MM.1S (cell line): ENCODE measurements around the gene GRM5.
"Not testable (repeated sequence)": the region's sequence is repeated elsewhere in the genome, so short reads cannot be mapped to it uniquely, and the experiment has no call there.

Source experiments
- DNase-seq: peaks from one replicate; pipeline ENCODE4 v3.0.0-alpha.2; 2015
- H2AFZ ChIP-seq: fragments of 300-600 bp; sonication (generic); 2 replicates; pipeline ENCODE4 v1.6.0; 2016; ENCODE audit warnings: antibody characterized with exemption, low read length
- H3F3A ChIP-seq: fragments of 300-600 bp; sonication (generic); 2 replicates; pipeline ENCODE4 v1.6.1; 2016; ENCODE audit warnings: mild to moderate bottlenecking, antibody characterized with exemption, low read length, moderate library complexity, mixed read lengths; ENCODE audit not compliant: insufficient read depth
- H3K27ac ChIP-seq: fragments of 300-600 bp; sonication (generic); 2 replicates; pipeline ENCODE4 v1.5.1; 2016; ENCODE audit warnings: mild to moderate bottlenecking, low read length
- H3K27me3 ChIP-seq: fragments of 300-600 bp; sonication (generic); replicated peaks from 2 replicates; pipeline ENCODE4 v1.6.0; 2016; ENCODE audit warnings: low read length; ENCODE audit not compliant: insufficient read depth
- H3K36me3 ChIP-seq: fragments of 300-600 bp; sonication (generic); replicated peaks from 2 replicates; pipeline ENCODE4 v1.6.1; 2016; ENCODE audit warnings: mild to moderate bottlenecking, low read length, mixed read lengths; ENCODE audit not compliant: insufficient read depth
- H3K4me1 ChIP-seq: fragments of 300-600 bp; sonication (generic); 2 replicates; pipeline ENCODE4 v1.6.1; 2016; ENCODE audit warnings: low read length, mixed read lengths
- H3K4me2 ChIP-seq: fragments of 300-600 bp; sonication (generic); 2 replicates; pipeline ENCODE4 v1.6.0; 2016; ENCODE audit warnings: low read depth, low read length
- H3K4me3 ChIP-seq: fragments of 300-600 bp; sonication (generic); 2 replicates; pipeline ENCODE4 v1.5.1; 2016; ENCODE audit warnings: low read length, mixed read lengths
- H3K79me2 ChIP-seq: fragments of 300-600 bp; sonication (generic); 2 replicates; pipeline ENCODE4 v1.6.1; 2016; ENCODE audit warnings: mixed run types, low read length, mixed read lengths
- H3K9ac ChIP-seq: fragments of 300-600 bp; sonication (generic); 2 replicates; pipeline ENCODE4 v1.6.1; 2016; ENCODE audit warnings: low read length, mixed read lengths
- H3K9me2 ChIP-seq: fragments of 300-600 bp; sonication (generic); replicated peaks from 2 replicates; pipeline ENCODE4 v1.6.1; 2016; ENCODE audit warnings: mild to moderate bottlenecking, low read length, mixed read lengths; ENCODE audit not compliant: insufficient read depth
- H3K9me3 ChIP-seq: fragments of 300-600 bp; sonication (generic); replicated peaks from 2 replicates; pipeline ENCODE4 v1.6.1; 2016; ENCODE audit warnings: mild to moderate bottlenecking, low read length, mixed read lengths; ENCODE audit not compliant: insufficient read depth
- H4K20me1 ChIP-seq: fragments of 300-600 bp; sonication (generic); 2 replicates; pipeline ENCODE4 v1.6.1; 2016; ENCODE audit warnings: mild to moderate bottlenecking, low read length, moderate library complexity, mixed read lengths; ENCODE audit not compliant: insufficient read depth
- EZH2 ChIP-seq: fragments of 300-600 bp; sonication (generic); optimal IDR thresholded peaks from 2 replicates; pipeline ENCODE3; 2017; ENCODE audit warnings: low read depth, mild to moderate bottlenecking, antibody characterized with exemption, low read length, mixed read lengths
- EZH2phosphoT487 ChIP-seq: fragments of 300-600 bp; sonication (generic); IDR thresholded peaks from 2 replicates; pipeline ENCODE4 v1.6.1; 2018; ENCODE audit warnings: antibody characterized with exemption, low read length
- TF ChIP-seq, protein P1 (sequence below): fragments of 300-600 bp; sonication (generic); IDR thresholded peaks from 2 replicates; pipeline ENCODE4 v1.5.1; 2016; ENCODE audit warnings: antibody characterized with exemption, low read length, mixed read lengths

Gene GRM5

DNA sequence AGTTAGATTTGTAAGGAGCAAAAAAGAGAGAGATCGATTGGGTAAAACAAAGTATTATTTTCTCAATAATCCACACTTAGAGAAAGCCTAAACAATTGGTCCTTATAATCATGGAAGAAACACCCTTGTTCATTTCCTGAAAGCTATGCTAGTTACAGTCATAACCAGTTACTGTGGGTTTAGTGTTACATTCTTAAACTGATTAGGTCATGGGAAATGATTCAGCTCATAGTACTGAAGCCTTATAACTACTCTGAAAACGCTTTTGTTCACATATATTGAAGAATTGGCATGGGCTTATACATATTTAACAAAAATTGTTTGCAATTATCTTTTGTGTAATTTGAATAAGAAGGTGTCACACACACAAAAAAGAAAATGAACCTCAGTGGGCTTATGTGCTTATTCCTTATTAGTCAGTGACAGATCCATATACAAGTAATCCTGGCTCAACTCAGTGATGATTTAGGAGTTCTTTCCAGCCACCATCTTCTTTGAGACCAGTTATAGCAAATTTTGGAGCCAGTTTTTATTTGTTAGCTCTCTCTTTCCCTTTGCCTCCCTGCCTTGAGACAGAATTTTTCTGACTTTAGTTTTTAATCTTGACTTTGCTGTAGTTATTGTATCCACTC is 529.8 kb downstream of the GRM5 start:
- Histone ChIP-seq H3K36me3 (no peaks in the 10 kb centered on the region), H3K9ac (no peak overlapping the region), H3K9me2 (no peaks in the 10 kb centered on the region), H3K9me3 (no peaks in the 10 kb centered on the region), H3K4me1 (no peaks in the 10 kb centered on the region), H4K20me1 (no peaks in the 10 kb centered on the region), H3K4me2 (no peak overlapping the region), H2AFZ (no peak overlapping the region), H3K27me3 (no peaks in the 10 kb centered on the region), H3F3A (no peaks in the 10 kb centered on the region), H3K79me2 (no peaks in the 10 kb centered on the region), H3K27ac (no peak overlapping the region), H3K4me3 (no peak overlapping the region)
- DNase-seq = no peak
- TF ChIP-seq EZH2 (no peak), EZH2phosphoT487 (no peak)
- TF ChIP-seq, protein P1, sequence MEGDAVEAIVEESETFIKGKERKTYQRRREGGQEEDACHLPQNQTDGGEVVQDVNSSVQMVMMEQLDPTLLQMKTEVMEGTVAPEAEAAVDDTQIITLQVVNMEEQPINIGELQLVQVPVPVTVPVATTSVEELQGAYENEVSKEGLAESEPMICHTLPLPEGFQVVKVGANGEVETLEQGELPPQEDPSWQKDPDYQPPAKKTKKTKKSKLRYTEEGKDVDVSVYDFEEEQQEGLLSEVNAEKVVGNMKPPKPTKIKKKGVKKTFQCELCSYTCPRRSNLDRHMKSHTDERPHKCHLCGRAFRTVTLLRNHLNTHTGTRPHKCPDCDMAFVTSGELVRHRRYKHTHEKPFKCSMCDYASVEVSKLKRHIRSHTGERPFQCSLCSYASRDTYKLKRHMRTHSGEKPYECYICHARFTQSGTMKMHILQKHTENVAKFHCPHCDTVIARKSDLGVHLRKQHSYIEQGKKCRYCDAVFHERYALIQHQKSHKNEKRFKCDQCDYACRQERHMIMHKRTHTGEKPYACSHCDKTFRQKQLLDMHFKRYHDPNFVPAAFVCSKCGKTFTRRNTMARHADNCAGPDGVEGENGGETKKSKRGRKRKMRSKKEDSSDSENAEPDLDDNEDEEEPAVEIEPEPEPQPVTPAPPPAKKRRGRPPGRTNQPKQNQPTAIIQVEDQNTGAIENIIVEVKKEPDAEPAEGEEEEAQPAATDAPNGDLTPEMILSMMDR = no peak

DNA sequence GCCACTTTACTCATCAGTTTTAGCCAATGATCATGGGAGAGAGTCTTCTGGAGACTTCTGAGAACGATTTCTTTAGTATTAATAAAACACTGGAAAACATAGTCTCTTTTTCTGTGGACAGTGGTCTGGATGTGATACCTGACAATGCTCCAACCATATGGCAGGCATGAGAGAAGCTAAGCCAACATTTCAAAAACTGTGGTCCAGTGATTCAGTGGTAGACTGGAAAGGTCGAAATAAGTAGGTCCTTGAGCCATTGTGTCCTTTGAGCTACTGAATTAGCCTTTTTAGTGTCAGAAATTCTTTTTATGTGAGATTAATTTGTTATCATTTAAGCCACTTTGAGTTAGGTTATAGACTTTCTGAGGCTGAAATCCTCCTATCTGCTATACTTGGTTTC is 530.5 kb downstream of the GRM5 start:
- Histone ChIP-seq H3K4me2 (no peak overlapping the region), H3K9me3 (no peaks in the 10 kb centered on the region), H3K9ac (no peak overlapping the region), H3K4me1 (no peaks in the 10 kb centered on the region), H3K79me2 (no peaks in the 10 kb centered on the region), H3K4me3 (no peak overlapping the region), H3K27ac (no peak overlapping the region), H4K20me1 (no peaks in the 10 kb centered on the region), H3K36me3 (no peaks in the 10 kb centered on the region), H2AFZ (no peak overlapping the region), H3K9me2 (no peaks in the 10 kb centered on the region), H3F3A (no peaks in the 10 kb centered on the region), H3K27me3 (no peaks in the 10 kb centered on the region)
- TF ChIP-seq, protein P1 = no peak
- no peak for TF ChIP-seq EZH2phosphoT487
- no peak for TF ChIP-seq EZH2
- no peak for DNase-seq

DNA sequence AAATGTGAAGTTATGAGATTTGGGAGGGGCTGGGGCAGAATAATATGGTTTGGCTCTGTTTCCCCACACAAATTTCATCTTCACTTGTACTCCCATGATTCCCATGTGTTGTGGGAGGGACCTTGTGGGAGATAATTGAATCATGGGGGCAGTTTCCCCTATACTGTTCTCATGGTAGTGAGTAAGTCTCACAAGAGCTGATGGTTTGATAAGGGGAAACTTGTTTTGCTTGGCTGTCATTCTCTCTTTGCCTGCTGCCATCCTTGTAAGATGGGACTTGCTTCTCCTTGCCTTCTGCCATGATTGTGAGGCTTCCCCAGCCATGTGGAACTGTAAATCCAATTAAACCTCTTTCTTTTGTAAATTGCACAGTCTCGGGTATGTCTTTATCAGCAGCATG is 531.1 kb downstream of the GRM5 start:
- not testable (repeated sequence) for H3K36me3 ChIP-seq, H3F3A ChIP-seq, H3K9me3 ChIP-seq, H3K4me2 ChIP-seq, H3K27ac ChIP-seq, H3K79me2 ChIP-seq, H3K9ac ChIP-seq, H3K27me3 ChIP-seq, DNase-seq, H3K4me3 ChIP-seq, H3K4me1 ChIP-seq, H4K20me1 ChIP-seq, H2AFZ ChIP-seq, H3K9me2 ChIP-seq

DNA sequence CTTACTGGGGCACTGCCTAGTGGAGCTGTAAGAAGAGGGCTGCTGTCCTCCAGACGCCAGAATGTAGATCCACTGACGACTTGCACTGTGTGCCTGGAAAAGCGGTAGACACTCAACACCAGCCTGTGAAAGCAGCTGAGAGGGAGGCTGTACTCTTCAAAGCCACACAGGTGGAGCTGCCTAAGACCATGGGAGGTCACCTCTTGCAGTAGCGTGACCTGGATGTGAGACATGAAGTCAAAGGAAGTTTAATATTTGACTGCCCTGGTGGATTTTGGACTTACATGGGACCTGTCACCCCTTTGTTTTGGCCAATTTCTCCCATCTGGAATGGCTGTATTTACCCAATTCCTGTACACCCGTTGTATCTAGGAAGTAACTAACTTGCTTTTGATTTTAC is 531.6 kb downstream of the GRM5 start:
- no peaks in the 10 kb centered on the region for H3K79me2 ChIP-seq
- H3K27me3 ChIP-seq = no peaks in the 10 kb centered on the region
- no peaks in the 10 kb centered on the region for H4K20me1 ChIP-seq
- H3F3A ChIP-seq = no peaks in the 10 kb centered on the region
- no peak for DNase-seq
- no peak for TF ChIP-seq EZH2phosphoT487
- TF ChIP-seq EZH2 = no peak
- TF ChIP-seq, protein P1 = no peak
- H2AFZ ChIP-seq = no peak overlapping the region
- H3K36me3 ChIP-seq = no peaks in the 10 kb centered on the region
- H3K4me3 ChIP-seq = no peak overlapping the region
- H3K9ac ChIP-seq = no peak overlapping the region
- no peaks in the 10 kb centered on the region for H3K9me3 ChIP-seq
- no peak overlapping the region for H3K4me2 ChIP-seq
- H3K9me2 ChIP-seq = no peaks in the 10 kb centered on the region
- no peak overlapping the region for H3K27ac ChIP-seq
- no peaks in the 10 kb centered on the region for H3K4me1 ChIP-seq
